ENCODE measurements around the gene FAIM2.

GRCh38 chr12:49901026-49901425 lies 2.7 kb downstream of the FAIM2 start:
- TF ChIP-seq, protein P1, sequence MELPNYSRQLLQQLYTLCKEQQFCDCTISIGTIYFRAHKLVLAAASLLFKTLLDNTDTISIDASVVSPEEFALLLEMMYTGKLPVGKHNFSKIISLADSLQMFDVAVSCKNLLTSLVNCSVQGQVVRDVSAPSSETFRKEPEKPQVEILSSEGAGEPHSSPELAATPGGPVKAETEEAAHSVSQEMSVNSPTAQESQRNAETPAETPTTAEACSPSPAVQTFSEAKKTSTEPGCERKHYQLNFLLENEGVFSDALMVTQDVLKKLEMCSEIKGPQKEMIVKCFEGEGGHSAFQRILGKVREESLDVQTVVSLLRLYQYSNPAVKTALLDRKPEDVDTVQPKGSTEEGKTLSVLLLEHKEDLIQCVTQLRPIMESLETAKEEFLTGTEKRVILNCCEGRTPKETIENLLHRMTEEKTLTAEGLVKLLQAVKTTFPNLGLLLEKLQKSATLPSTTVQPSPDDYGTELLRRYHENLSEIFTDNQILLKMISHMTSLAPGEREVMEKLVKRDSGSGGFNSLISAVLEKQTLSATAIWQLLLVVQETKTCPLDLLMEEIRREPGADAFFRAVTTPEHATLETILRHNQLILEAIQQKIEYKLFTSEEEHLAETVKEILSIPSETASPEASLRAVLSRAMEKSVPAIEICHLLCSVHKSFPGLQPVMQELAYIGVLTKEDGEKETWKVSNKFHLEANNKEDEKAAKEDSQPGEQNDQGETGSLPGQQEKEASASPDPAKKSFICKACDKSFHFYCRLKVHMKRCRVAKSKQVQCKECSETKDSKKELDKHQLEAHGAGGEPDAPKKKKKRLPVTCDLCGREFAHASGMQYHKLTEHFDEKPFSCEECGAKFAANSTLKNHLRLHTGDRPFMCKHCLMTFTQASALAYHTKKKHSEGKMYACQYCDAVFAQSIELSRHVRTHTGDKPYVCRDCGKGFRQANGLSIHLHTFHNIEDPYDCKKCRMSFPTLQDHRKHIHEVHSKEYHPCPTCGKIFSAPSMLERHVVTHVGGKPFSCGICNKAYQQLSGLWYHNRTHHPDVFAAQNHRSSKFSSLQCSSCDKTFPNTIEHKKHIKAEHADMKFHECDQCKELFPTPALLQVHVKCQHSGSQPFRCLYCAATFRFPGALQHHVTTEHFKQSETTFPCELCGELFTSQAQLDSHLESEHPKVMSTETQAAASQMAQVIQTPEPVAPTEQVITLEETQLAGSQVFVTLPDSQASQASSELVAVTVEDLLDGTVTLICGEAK (IDR thresholded peaks at IDR 0.05) = no peak
- TF ChIP-seq, protein P1 (CRISPR knock-in tag; IDR thresholded peaks at IDR 0.05) = no peak
- TF ChIP-seq, protein P2, sequence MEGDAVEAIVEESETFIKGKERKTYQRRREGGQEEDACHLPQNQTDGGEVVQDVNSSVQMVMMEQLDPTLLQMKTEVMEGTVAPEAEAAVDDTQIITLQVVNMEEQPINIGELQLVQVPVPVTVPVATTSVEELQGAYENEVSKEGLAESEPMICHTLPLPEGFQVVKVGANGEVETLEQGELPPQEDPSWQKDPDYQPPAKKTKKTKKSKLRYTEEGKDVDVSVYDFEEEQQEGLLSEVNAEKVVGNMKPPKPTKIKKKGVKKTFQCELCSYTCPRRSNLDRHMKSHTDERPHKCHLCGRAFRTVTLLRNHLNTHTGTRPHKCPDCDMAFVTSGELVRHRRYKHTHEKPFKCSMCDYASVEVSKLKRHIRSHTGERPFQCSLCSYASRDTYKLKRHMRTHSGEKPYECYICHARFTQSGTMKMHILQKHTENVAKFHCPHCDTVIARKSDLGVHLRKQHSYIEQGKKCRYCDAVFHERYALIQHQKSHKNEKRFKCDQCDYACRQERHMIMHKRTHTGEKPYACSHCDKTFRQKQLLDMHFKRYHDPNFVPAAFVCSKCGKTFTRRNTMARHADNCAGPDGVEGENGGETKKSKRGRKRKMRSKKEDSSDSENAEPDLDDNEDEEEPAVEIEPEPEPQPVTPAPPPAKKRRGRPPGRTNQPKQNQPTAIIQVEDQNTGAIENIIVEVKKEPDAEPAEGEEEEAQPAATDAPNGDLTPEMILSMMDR (IDR thresholded peaks at IDR 0.05 in 2 of 3, conservative IDR thresholded peaks at IDR 0.05 in 1 of 3; ENCODE audit: insufficient read depth in 2 of 3, low read depth in 1 of 3, low read length in 3 of 3) = no peak
- TF ChIP-seq MYNN (IDR thresholded peaks at IDR 0.05) (no peak), MYNN (CRISPR knock-in tag; IDR thresholded peaks at IDR 0.05) (no peak), NFE2 (IDR thresholded peaks at IDR 0.05; ENCODE audit: low read depth) (no peak), ZFP36 (IDR thresholded peaks at IDR 0.05; ENCODE audit: low read depth, low read length, partially characterized antibody) (no peak), POLR2AphosphoS2 (IDR thresholded peaks at IDR 0.05; ENCODE audit: low read length) (no peak), ZFX (CRISPR knock-in tag; IDR thresholded peaks at IDR 0.05) (no peak), ZNF699 (CRISPR knock-in tag; IDR thresholded peaks at IDR 0.05; ENCODE audit: insufficient replicate concordance) (no peak)
